Measurements from ENCODE around the gene ANKRD12. TPM values are rescaled to one million over a fixed set of nuclear protein-coding genes. Genes with fewer than 3 reads are reported as not detected.

ANKRD12 gene
- total RNA-seq, 4 donors from 2014 or later = 49.8 to 68.4 (median 54.1) TPM

- H3K4me3 ChIP-seq (ENCODE audit: low read depth, poor library complexity, severe bottlenecking) = no peak overlapping the region
- TF ChIP-seq POLR2A (IDR thresholded peaks at IDR 0.05) = no peak
- TF ChIP-seq CTCF (IDR thresholded peaks at IDR 0.05) = no peak
- WGBS, 2 donors = 75 to 92% methylated on average over 4 of the region's 4 CpGs
- intact Hi-C loops (cut with DNase I; ENCODE audit: low total_unique reads) = no loop called here
- no peak for DNase-seq (ENCODE audit: low spot score in 2 of 2)
Measured at GRCh38 chr18:9172506-9173127, 36.0 kb downstream of the ANKRD12 start.

GRCh38 chr18:9173770-9174233, 37.2 kb downstream of the ANKRD12 start:
- intact Hi-C loops (cut with DNase I; ENCODE audit: low total_unique reads) = no loop called here
- no peak for DNase-seq (ENCODE audit: low spot score in 2 of 2)
- H3K4me3 ChIP-seq (ENCODE audit: low read depth, poor library complexity, severe bottlenecking) = no peak overlapping the region
- WGBS, 2 donors = 67 to 79% methylated on average over 6 of the region's 6 CpGs
- TF ChIP-seq POLR2A (IDR thresholded peaks at IDR 0.05) = no peak
- TF ChIP-seq CTCF (IDR thresholded peaks at IDR 0.05) = no peak

- TF ChIP-seq POLR2A (IDR thresholded peaks at IDR 0.05) = no peak
- no peak for TF ChIP-seq CTCF (IDR thresholded peaks at IDR 0.05)
- 77 to 85% methylated on average over 4 of the region's 4 CpGs for WGBS, 2 donors
- no peak for DNase-seq (ENCODE audit: low spot score in 2 of 2)
Measured at GRCh38 chr18:9174302-9174701, 37.7 kb downstream of the ANKRD12 start.

GRCh38 chr18:9175115-9175514, 38.5 kb downstream of the ANKRD12 start:
- no peak overlapping the region for H3K4me3 ChIP-seq (ENCODE audit: low read depth, poor library complexity, severe bottlenecking)
- no peak for DNase-seq (ENCODE audit: low spot score in 2 of 2)
- intact Hi-C loops (cut with DNase I; ENCODE audit: low total_unique reads) = no loop called here
- 97 to 100% methylated on average over 1 of the region's 1 CpG for WGBS, 2 donors
- TF ChIP-seq POLR2A (IDR thresholded peaks at IDR 0.05) (no peak), CTCF (IDR thresholded peaks at IDR 0.05) (no peak)

More at GRCh38 chr18:9174302-9174701, 37.7 kb downstream of the ANKRD12 start:
- intact Hi-C loops (cut with DNase I; ENCODE audit: low total_unique reads) = no loop called here
- no peak overlapping the region for H3K4me3 ChIP-seq (ENCODE audit: low read depth, poor library complexity, severe bottlenecking)

GRCh38 chr18:9177031-9177430, 40.5 kb downstream of the ANKRD12 start:
- no peak overlapping the region for H3K4me3 ChIP-seq (ENCODE audit: low read depth, poor library complexity, severe bottlenecking)
- intact Hi-C loops (cut with DNase I; ENCODE audit: low total_unique reads) = no loop called here
- WGBS, 2 donors = 80 to 90% methylated on average over 6 of the region's 6 CpGs
- DNase-seq (ENCODE audit: low spot score in 2 of 2) = no peak
- no peak for TF ChIP-seq CTCF (IDR thresholded peaks at IDR 0.05)
- TF ChIP-seq POLR2A (IDR thresholded peaks at IDR 0.05) = no peak

- TF ChIP-seq POLR2A (IDR thresholded peaks at IDR 0.05) = no peak
- TF ChIP-seq CTCF (IDR thresholded peaks at IDR 0.05) = no peak
- intact Hi-C loops (cut with DNase I; ENCODE audit: low total_unique reads) = no loop called here
- whole genome bisulfite sequencing, 2 donors = 82 to 87% methylated on average over 4 of the region's 4 CpGs
- DNase-seq (ENCODE audit: low spot score in 2 of 2) = no peak
- no peak overlapping the region for H3K4me3 ChIP-seq (ENCODE audit: low read depth, poor library complexity, severe bottlenecking)
Measured at GRCh38 chr18:9177466-9177865, 40.9 kb downstream of the ANKRD12 start.
